Measurements from ENCODE around the gene ADAMTS6.

ADAMTS6 gene

GRCh38 chr5:65423623-65424022 lies 58.1 kb downstream of the ADAMTS6 start:
- Histone ChIP-seq H3K79me2 (ENCODE audit: insufficient read depth, low read length) (no peaks in the 10 kb centered on the region), H3K27ac (ENCODE audit: low read depth, low read length) (no peak overlapping the region), H3K9me2 (replicated peaks; ENCODE audit: insufficient read depth, low read length) (no peaks in the 10 kb centered on the region), H3K4me3 (ENCODE audit: insufficient read depth, low read length, poor library complexity, severe bottlenecking) (no peak overlapping the region), H4K20me1 (ENCODE audit: low read depth, low read length) (no peaks in the 10 kb centered on the region), H3K36me3 (ENCODE audit: low read length) (no peaks in the 10 kb centered on the region), H2AFZ (ENCODE audit: low read depth, low read length, severe bottlenecking) (no peak overlapping the region), H3K9me3 (ENCODE audit: insufficient read depth, low read length) (no peaks in the 10 kb centered on the region), H3F3A (ENCODE audit: insufficient read depth) (no peaks in the 10 kb centered on the region), H3K4me2 (ENCODE audit: low read depth, low read length, poor library complexity, severe bottlenecking) (no peak overlapping the region), H3K9ac (ENCODE audit: low read length) (no peak overlapping the region), H3K27me3 (ENCODE audit: low read length) (no peaks in the 10 kb centered on the region)
- no peak for TF ChIP-seq EZH2phosphoT487 (conservative IDR thresholded peaks at IDR 0.05; ENCODE audit: low read length)
- TF ChIP-seq, protein P1, sequence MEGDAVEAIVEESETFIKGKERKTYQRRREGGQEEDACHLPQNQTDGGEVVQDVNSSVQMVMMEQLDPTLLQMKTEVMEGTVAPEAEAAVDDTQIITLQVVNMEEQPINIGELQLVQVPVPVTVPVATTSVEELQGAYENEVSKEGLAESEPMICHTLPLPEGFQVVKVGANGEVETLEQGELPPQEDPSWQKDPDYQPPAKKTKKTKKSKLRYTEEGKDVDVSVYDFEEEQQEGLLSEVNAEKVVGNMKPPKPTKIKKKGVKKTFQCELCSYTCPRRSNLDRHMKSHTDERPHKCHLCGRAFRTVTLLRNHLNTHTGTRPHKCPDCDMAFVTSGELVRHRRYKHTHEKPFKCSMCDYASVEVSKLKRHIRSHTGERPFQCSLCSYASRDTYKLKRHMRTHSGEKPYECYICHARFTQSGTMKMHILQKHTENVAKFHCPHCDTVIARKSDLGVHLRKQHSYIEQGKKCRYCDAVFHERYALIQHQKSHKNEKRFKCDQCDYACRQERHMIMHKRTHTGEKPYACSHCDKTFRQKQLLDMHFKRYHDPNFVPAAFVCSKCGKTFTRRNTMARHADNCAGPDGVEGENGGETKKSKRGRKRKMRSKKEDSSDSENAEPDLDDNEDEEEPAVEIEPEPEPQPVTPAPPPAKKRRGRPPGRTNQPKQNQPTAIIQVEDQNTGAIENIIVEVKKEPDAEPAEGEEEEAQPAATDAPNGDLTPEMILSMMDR (IDR thresholded peaks at IDR 0.05; ENCODE audit: insufficient read depth, low read length, poor library complexity, severe bottlenecking): no peak

DNA sequence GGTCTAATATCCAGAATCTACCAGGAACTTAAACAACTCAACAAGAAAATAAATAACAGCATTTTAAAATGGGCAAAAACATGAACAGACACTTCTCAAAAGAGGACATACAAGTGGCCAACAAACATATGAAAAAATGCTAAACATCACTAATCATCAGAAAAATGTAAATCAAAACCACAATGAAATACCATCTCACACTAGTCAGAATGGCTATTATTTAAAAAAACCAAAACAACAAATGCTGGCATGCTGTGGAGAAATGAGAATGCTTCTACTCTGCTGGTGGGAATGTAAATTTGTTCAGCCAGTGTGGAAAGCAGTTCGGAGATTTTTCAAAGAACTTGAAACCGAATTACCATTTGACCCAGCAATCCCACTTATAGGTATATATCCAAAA lies 63.1 kb downstream of the ADAMTS6 start:
- H3F3A ChIP-seq (ENCODE audit: insufficient read depth): no peaks in the 10 kb centered on the region
- H3K36me3 ChIP-seq (ENCODE audit: low read length): no peaks in the 10 kb centered on the region
- H3K9me2 ChIP-seq (replicated peaks; ENCODE audit: insufficient read depth, low read length): no peaks in the 10 kb centered on the region
- H4K20me1 ChIP-seq (ENCODE audit: low read depth, low read length): no peaks in the 10 kb centered on the region
- no peak overlapping the region for H3K4me2 ChIP-seq (ENCODE audit: low read depth, low read length, poor library complexity, severe bottlenecking)
- no peaks in the 10 kb centered on the region for H3K79me2 ChIP-seq (ENCODE audit: insufficient read depth, low read length)
- H3K9me3 ChIP-seq (ENCODE audit: insufficient read depth, low read length): no peaks in the 10 kb centered on the region
- TF ChIP-seq, protein P1 (IDR thresholded peaks at IDR 0.05; ENCODE audit: insufficient read depth, low read length, poor library complexity, severe bottlenecking): no peak
- no peak for TF ChIP-seq EZH2phosphoT487 (conservative IDR thresholded peaks at IDR 0.05; ENCODE audit: low read length)
- no peak overlapping the region for H3K9ac ChIP-seq (ENCODE audit: low read length)
- H3K27me3 ChIP-seq (ENCODE audit: low read length): no peaks in the 10 kb centered on the region
- no peak overlapping the region for H3K4me3 ChIP-seq (ENCODE audit: insufficient read depth, low read length, poor library complexity, severe bottlenecking)
- no peak overlapping the region for H2AFZ ChIP-seq (ENCODE audit: low read depth, low read length, severe bottlenecking)
- no peak overlapping the region for H3K27ac ChIP-seq (ENCODE audit: low read depth, low read length)

DNA sequence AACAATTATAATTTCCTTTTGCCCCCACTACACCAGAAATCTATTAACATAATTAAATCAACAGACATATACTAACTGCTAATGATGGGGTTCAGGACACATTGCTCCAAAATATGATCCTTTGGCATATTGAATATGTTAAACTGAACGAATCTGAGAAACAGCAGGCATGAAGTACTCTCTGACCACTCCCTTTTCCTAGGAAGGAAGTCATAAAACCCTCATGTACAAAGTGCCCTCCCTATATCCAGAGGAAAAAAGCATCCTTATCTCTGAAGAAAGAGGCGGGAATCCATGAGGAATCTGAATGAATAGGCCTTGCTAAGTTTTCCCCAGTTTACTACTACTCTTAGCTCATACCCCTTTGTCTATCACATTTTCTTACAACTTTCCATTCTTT lies 67.9 kb downstream of the ADAMTS6 start:
- Histone ChIP-seq H3K9ac (ENCODE audit: low read length) (no peak overlapping the region), H3K9me2 (replicated peaks; ENCODE audit: insufficient read depth, low read length) (no peaks in the 10 kb centered on the region), H2AFZ (ENCODE audit: low read depth, low read length, severe bottlenecking) (no peak overlapping the region), H3K36me3 (ENCODE audit: low read length) (no peaks in the 10 kb centered on the region), H4K20me1 (ENCODE audit: low read depth, low read length) (no peaks in the 10 kb centered on the region), H3K79me2 (ENCODE audit: insufficient read depth, low read length) (no peaks in the 10 kb centered on the region), H3K27me3 (ENCODE audit: low read length) (no peaks in the 10 kb centered on the region), H3K27ac (ENCODE audit: low read depth, low read length) (no peak overlapping the region), H3K4me3 (ENCODE audit: insufficient read depth, low read length, poor library complexity, severe bottlenecking) (no peak overlapping the region), H3K4me2 (ENCODE audit: low read depth, low read length, poor library complexity, severe bottlenecking) (no peak overlapping the region), H3K9me3 (ENCODE audit: insufficient read depth, low read length) (no peaks in the 10 kb centered on the region), H3F3A (ENCODE audit: insufficient read depth) (no peaks in the 10 kb centered on the region)
- TF ChIP-seq, protein P1 (IDR thresholded peaks at IDR 0.05; ENCODE audit: insufficient read depth, low read length, poor library complexity, severe bottlenecking): no peak
- TF ChIP-seq EZH2phosphoT487 (conservative IDR thresholded peaks at IDR 0.05; ENCODE audit: low read length): no peak

Measured in SU-DHL-6 (cell line).